Measurements from ENCODE around the gene KCNH1. TPM values are rescaled to one million over a fixed set of nuclear protein-coding genes. Genes with fewer than 3 reads are reported as not detected.

Gene KCNH1
- total and polyA plus RNA-seq, 2 experiments from 2014 or later = 0.03 to 0.17 TPM

- no peak overlapping the region for H3K4me2 ChIP-seq
- no peaks in the 10 kb centered on the region for H3K79me2 ChIP-seq
- 50% methylated on average over 3 of the region's 3 CpGs for WGBS (ENCODE audit: low lambda C conversion rate, missing lambda C conversion rate)
These were observed 341.5 kb downstream of the KCNH1 start for GRCh38 chr1:210792250-210793102.

DNA sequence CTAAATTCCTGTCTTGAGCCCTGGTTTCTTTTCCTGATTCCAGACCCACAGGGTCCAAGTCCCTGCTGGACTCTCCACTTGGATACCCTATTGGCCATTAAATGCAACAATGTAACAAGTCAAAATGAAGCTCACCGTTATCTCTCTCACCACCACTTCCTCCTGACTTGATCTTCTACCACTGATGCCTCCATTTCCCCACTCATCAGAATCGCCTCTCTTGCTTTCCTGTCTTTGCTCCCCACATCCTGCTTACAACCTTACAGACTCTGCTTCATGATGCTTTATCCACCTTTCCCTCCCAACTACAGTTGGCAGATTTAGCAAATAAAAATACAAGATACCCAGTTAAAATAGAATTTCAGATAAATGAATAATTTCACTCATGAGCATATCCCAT, 343.8 kb downstream of the KCNH1 start:
- Histone ChIP-seq H3K4me1 (ENCODE audit: insufficient read depth) (no peaks in the 10 kb centered on the region), H3K79me2 (no peaks in the 10 kb centered on the region), H3K27ac (no peak overlapping the region), H3K27me3 (no peaks in the 10 kb centered on the region), H3K9me3 (ENCODE audit: low read depth) (no peaks in the 10 kb centered on the region), H3K4me2 (no peak overlapping the region), H3K9me2 (replicated peaks; ENCODE audit: insufficient read depth) (no peaks in the 10 kb centered on the region), H3K4me3 (no peak overlapping the region), H4K20me1 (ENCODE audit: insufficient read depth, poor library complexity, severe bottlenecking) (no peaks in the 10 kb centered on the region), H3K36me3 (replicated peaks; ENCODE audit: insufficient read depth, low read depth) (no peaks in the 10 kb centered on the region), H2AFZ (no peak overlapping the region)
- WGBS (ENCODE audit: low lambda C conversion rate, missing lambda C conversion rate) = 94% methylated on average over 2 of the region's 2 CpGs
- no peak for TF ChIP-seq EZH2 (IDR thresholded peaks at IDR 0.05; ENCODE audit: borderline replicate concordance)
- TF ChIP-seq CTCF (IDR thresholded peaks at IDR 0.05; ENCODE audit: poor library complexity) = no peak
- no peak for TF ChIP-seq EZH2phosphoT487 (IDR thresholded peaks at IDR 0.05; ENCODE audit: low read depth, severe bottlenecking, unreplicated experiment)
- DNase-seq (ENCODE audit: low spot score) = no peak

More at GRCh38 chr1:210792250-210793102, 341.5 kb downstream of the KCNH1 start:
- TF ChIP-seq EZH2phosphoT487 (IDR thresholded peaks at IDR 0.05; ENCODE audit: low read depth, severe bottlenecking, unreplicated experiment) (no peak), EZH2 (IDR thresholded peaks at IDR 0.05; ENCODE audit: borderline replicate concordance) (no peak), CTCF (IDR thresholded peaks at IDR 0.05; ENCODE audit: poor library complexity) (no peak)
- Histone ChIP-seq H3K9me3 (ENCODE audit: low read depth) (no peaks in the 10 kb centered on the region), H4K20me1 (ENCODE audit: insufficient read depth, poor library complexity, severe bottlenecking) (no peaks in the 10 kb centered on the region), H3K9me2 (replicated peaks; ENCODE audit: insufficient read depth) (no peaks in the 10 kb centered on the region), H3K36me3 (replicated peaks; ENCODE audit: insufficient read depth, low read depth) (no peaks in the 10 kb centered on the region), H2AFZ (no peak overlapping the region), H3K4me3 (no peak overlapping the region), H3K27ac (no peak overlapping the region), H3K27me3 (no peaks in the 10 kb centered on the region), H3K4me1 (ENCODE audit: insufficient read depth) (no peaks in the 10 kb centered on the region)
- peak; percentile 43 for DNase-seq (ENCODE audit: low spot score)

GRCh38 chr1:210787800-210788199, 346.1 kb downstream of the KCNH1 start:
- Histone ChIP-seq H3K9me3 (ENCODE audit: low read depth) (no peaks in the 10 kb centered on the region), H3K79me2 (no peaks in the 10 kb centered on the region), H3K27ac (no peak overlapping the region), H4K20me1 (ENCODE audit: insufficient read depth, poor library complexity, severe bottlenecking) (no peaks in the 10 kb centered on the region), H3K36me3 (replicated peaks; ENCODE audit: insufficient read depth, low read depth) (no peaks in the 10 kb centered on the region), H3K27me3 (no peaks in the 10 kb centered on the region), H3K4me3 (no peak overlapping the region), H3K4me2 (no peak overlapping the region), H2AFZ (no peak overlapping the region), H3K4me1 (ENCODE audit: insufficient read depth) (no peaks in the 10 kb centered on the region), H3K9me2 (replicated peaks; ENCODE audit: insufficient read depth) (no peaks in the 10 kb centered on the region)
- WGBS (ENCODE audit: low lambda C conversion rate, missing lambda C conversion rate) = 89% methylated on average over 1 of the region's 1 CpG
- DNase-seq (ENCODE audit: low spot score) = no peak
- TF ChIP-seq CTCF (IDR thresholded peaks at IDR 0.05; ENCODE audit: poor library complexity) = no peak
- no peak for TF ChIP-seq EZH2phosphoT487 (IDR thresholded peaks at IDR 0.05; ENCODE audit: low read depth, severe bottlenecking, unreplicated experiment)
- TF ChIP-seq EZH2 (IDR thresholded peaks at IDR 0.05; ENCODE audit: borderline replicate concordance) = no peak
